Activated naive CD4-positive, alpha-beta T cell treated with anti-CD3 and anti-CD28 coated beads for 36 hours (primary cell): ENCODE data around the gene ARHGAP4. TPM values are rescaled to one million over a fixed set of nuclear protein-coding genes. Genes with fewer than 3 reads are reported as not detected.

ENCODE experiments used
- CTCF ChIA-PET: fragments of 350-600 bp; sonication (Branson Sonifier 250); formaldehyde crosslinking; loops from one replicate; lab custom pipeline; 2021; ENCODE audit warnings: antibody characterized with exemption; lab: Charles Lee
- DNase-seq: peaks from one replicate; pipeline ENCODE4 v3.0.0-alpha.2; 2020
- H3K27ac Mint-ChIP-seq: one replicate; pipeline ENCODE4 v1.8.0; 2021; ENCODE audit warnings: mild to moderate bottlenecking, mixed read lengths
- H3K27me3 Mint-ChIP-seq: one replicate; pipeline ENCODE4 v1.8.0; 2021; ENCODE audit warnings: low read depth, mixed read lengths
- H3K36me3 Mint-ChIP-seq: one replicate; pipeline ENCODE4 v1.8.0; 2021; ENCODE audit warnings: low read depth, mixed read lengths
- H3K4me1 Mint-ChIP-seq: one replicate; pipeline ENCODE4 v1.8.0; 2021; ENCODE audit warnings: low read depth, mixed read lengths
- H3K4me3 Mint-ChIP-seq: one replicate; pipeline ENCODE4 v1.8.0; 2021; ENCODE audit warnings: mild to moderate bottlenecking, moderate library complexity, mixed read lengths
- H3K9me3 Mint-ChIP-seq: one replicate; pipeline ENCODE4 v1.8.0; 2021; ENCODE audit warnings: mixed read lengths
- intact Hi-C: fragments of 100-400 bp; cut with micrococcal nuclease; formaldehyde crosslinking; loops from one replicate; pipeline ENCODE4 v1.15.1; 2023
- total RNA-seq, 2 experiments: library from RNA; stranded (reverse); gene quantifications; one replicate each; pipeline ENCODE4 v1.2.3, GENCODE V29; 2021

ARHGAP4 gene
- total RNA-seq, 2 experiments from 2014 or later: 154 to 161 TPM

DNA sequence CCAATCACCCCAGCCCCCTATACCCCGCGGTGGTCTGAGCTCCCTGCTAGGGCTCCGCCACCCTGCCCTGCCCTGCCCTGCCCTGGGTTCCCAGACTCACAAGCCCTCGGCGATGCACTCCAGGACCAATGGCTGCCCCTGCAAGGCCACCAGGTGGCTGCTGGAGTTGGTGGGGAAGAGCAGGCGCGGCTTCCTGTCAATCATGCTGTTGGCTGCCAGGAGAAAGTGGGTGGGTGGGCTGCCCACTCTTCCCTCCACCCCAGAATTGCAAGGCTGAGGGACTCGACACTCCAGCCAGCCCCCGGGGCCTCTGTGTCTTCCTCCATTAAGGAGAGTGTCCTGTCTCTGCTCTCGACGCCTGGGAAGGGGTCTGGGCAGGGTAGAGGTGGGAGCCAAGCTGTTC lies 55.8 kb downstream of the ARHGAP4 start:
- Mint-ChIP-seq H3K27ac (no peak overlapping the region), H3K9me3 (no peaks in the 10 kb centered on the region), H3K4me3 (no peak overlapping the region), H3K27me3 (no peaks in the 10 kb centered on the region), H3K36me3 (no peaks in the 10 kb centered on the region), H3K4me1 (no peaks in the 10 kb centered on the region)
- CTCF ChIA-PET: no interaction called here
- intact Hi-C loops: no loop called here
- DNase-seq: no peak

GRCh38 chrX:153869473-153870287 lies 56.4 kb downstream of the ARHGAP4 start:
- H3K27ac Mint-ChIP-seq: no peak overlapping the region
- intact Hi-C loops: no loop called here
- no peaks in the 10 kb centered on the region for H3K36me3 Mint-ChIP-seq
- H3K4me1 Mint-ChIP-seq: no peaks in the 10 kb centered on the region
- no peak overlapping the region for H3K4me3 Mint-ChIP-seq
- CTCF ChIA-PET: interaction anchor here (0.5 kb wide), 1 partner anchor 75 kb away, joined by 3 read pairs; no protein-coding TSS in a partner anchor
- no peaks in the 10 kb centered on the region for H3K27me3 Mint-ChIP-seq
- no peak for DNase-seq
- no peaks in the 10 kb centered on the region for H3K9me3 Mint-ChIP-seq

DNA sequence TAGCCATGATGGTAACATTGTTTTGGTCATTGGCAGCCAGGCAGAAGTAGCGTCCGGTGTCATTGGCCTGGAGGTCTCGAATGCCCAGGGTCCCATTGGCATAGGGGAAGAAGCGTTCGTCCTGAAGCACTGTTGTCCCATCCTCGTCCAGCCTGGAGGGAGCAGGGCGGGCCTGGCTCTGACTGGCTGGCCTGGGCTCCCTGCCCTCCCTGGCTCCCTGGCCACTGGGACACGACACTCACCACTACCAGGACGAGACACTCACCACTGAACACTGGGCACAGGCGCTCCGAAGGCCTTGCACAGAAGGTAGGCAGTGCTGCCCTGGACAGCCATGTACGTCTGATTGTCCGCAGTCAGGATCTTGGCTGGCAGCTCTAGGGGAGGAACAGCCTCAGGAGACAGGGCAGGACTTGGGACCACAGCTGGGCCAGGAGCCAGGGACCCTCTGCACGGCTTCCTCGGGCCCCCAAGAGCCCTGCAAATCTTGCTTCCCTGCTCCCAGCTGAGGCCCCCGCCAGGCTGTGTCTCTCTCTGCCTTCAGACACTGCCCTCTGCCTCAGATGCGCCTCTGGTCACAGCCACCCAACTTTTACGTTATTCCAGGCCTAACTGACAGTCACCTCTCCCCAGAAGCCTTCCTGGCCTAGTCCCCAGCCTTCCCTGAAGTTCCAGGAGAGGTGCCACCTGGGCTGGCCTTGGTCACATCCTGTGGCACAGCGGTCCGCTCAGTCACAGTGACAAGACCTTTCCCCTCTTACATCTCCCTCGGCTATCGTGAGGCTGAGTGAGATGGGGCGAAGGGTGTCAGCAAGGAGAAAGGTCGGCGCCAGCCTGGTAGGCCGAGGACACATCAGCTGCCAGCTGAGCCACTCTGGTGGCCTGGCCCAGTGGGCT lies 57.2 kb downstream of the ARHGAP4 start:
- CTCF ChIA-PET: interaction anchor here (0.5 kb wide), 1 partner anchor 76 kb away, joined by 3 read pairs; no protein-coding TSS in a partner anchor
- no peak for DNase-seq
- no peaks in the 10 kb centered on the region for H3K4me1 Mint-ChIP-seq

GRCh38 chrX:153867671-153868070 lies 58.4 kb downstream of the ARHGAP4 start:
- Mint-ChIP-seq H3K36me3 (no peaks in the 10 kb centered on the region), H3K27me3 (no peaks in the 10 kb centered on the region), H3K4me1 (no peaks in the 10 kb centered on the region), H3K27ac (no peak overlapping the region), H3K4me3 (no peak overlapping the region), H3K9me3 (no peaks in the 10 kb centered on the region)
- intact Hi-C loops: no loop called here
- CTCF ChIA-PET: interaction anchor here (0.6 kb wide), 1 partner anchor 33 kb away, joined by 3 read pairs; no protein-coding TSS in a partner anchor
- DNase-seq: no peak

More for the DNA sequence above, 57.2 kb downstream of the ARHGAP4 start:
- Mint-ChIP-seq H3K4me3 (no peak overlapping the region), H3K9me3 (no peaks in the 10 kb centered on the region), H3K27ac (no peak overlapping the region), H3K27me3 (no peaks in the 10 kb centered on the region), H3K36me3 (no peaks in the 10 kb centered on the region)
- intact Hi-C loops: no loop called here

GRCh38 chrX:153867139-153867538 lies 58.9 kb downstream of the ARHGAP4 start:
- no peak overlapping the region for H3K4me3 Mint-ChIP-seq
- intact Hi-C loops: no loop called here
- no peaks in the 10 kb centered on the region for H3K27me3 Mint-ChIP-seq
- DNase-seq: no peak
- no peaks in the 10 kb centered on the region for H3K4me1 Mint-ChIP-seq
- H3K36me3 Mint-ChIP-seq: no peaks in the 10 kb centered on the region
- H3K9me3 Mint-ChIP-seq: no peaks in the 10 kb centered on the region
- CTCF ChIA-PET: interaction anchor here (0.6 kb wide), 1 partner anchor 34 kb away, joined by 3 read pairs; no protein-coding TSS in a partner anchor
- no peak overlapping the region for H3K27ac Mint-ChIP-seq

GRCh38 chrX:153866302-153867019 lies 59.6 kb downstream of the ARHGAP4 start:
- no peak for DNase-seq
- Mint-ChIP-seq H3K4me1 (no peaks in the 10 kb centered on the region), H3K4me3 (no peak overlapping the region), H3K36me3 (no peaks in the 10 kb centered on the region), H3K27me3 (no peaks in the 10 kb centered on the region), H3K9me3 (no peaks in the 10 kb centered on the region), H3K27ac (no peak overlapping the region)
- CTCF ChIA-PET: interaction anchor here (0.6 kb wide), 1 partner anchor 33 kb away, joined by 3 read pairs; no protein-coding TSS in a partner anchor
- intact Hi-C loops: no loop called here

GRCh38 chrX:153865685-153866084 lies 60.4 kb downstream of the ARHGAP4 start:
- CTCF ChIA-PET: no interaction called here
- no peaks in the 10 kb centered on the region for H3K27me3 Mint-ChIP-seq
- no peaks in the 10 kb centered on the region for H3K4me1 Mint-ChIP-seq
- intact Hi-C loops: no loop called here
- H3K36me3 Mint-ChIP-seq: no peaks in the 10 kb centered on the region
- no peak overlapping the region for H3K27ac Mint-ChIP-seq
- H3K4me3 Mint-ChIP-seq: no peak overlapping the region
- no peaks in the 10 kb centered on the region for H3K9me3 Mint-ChIP-seq
- no peak for DNase-seq

GRCh38 chrX:153865321-153865580 lies 60.8 kb downstream of the ARHGAP4 start:
- no peaks in the 10 kb centered on the region for H3K27me3 Mint-ChIP-seq
- intact Hi-C loops: no loop called here
- no peaks in the 10 kb centered on the region for H3K36me3 Mint-ChIP-seq
- no peak for DNase-seq
- CTCF ChIA-PET: no interaction called here
- H3K4me1 Mint-ChIP-seq: no peaks in the 10 kb centered on the region
- H3K27ac Mint-ChIP-seq: no peak overlapping the region
- H3K4me3 Mint-ChIP-seq: no peak overlapping the region
- no peaks in the 10 kb centered on the region for H3K9me3 Mint-ChIP-seq

- no peak overlapping the region for H3K4me3 Mint-ChIP-seq
- intact Hi-C loops: no loop called here
- CTCF ChIA-PET: no interaction called here
- no peaks in the 10 kb centered on the region for H3K27me3 Mint-ChIP-seq
- H3K36me3 Mint-ChIP-seq: no peaks in the 10 kb centered on the region
- no peaks in the 10 kb centered on the region for H3K9me3 Mint-ChIP-seq
- DNase-seq: no peak
- H3K27ac Mint-ChIP-seq: no peak overlapping the region
- H3K4me1 Mint-ChIP-seq: no peaks in the 10 kb centered on the region
These were observed 61.3 kb downstream of the ARHGAP4 start for GRCh38 chrX:153864561-153865320.

DNA sequence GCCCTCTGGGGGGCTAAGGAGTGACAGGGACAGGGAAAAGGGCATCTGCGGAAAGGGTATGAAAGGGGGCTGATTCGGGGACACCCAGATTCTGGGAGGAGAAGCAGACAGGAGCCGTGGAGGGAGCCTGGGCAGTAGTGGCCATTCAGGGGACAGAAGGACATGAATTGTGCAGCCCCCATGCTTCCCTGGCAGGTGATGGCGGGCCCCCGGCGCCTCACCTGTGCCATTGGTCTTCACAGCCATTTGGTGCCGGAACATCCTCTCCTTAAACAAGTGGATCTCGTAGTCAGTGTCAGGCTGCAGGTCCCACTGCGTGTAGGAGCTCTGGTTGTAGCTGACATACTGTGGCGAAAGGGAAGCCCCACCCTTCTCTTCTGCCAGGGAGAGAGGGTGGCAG lies 62.0 kb downstream of the ARHGAP4 start:
- Mint-ChIP-seq H3K4me1 (no peaks in the 10 kb centered on the region), H3K27me3 (no peaks in the 10 kb centered on the region), H3K27ac (no peak overlapping the region), H3K9me3 (no peaks in the 10 kb centered on the region), H3K4me3 (no peak overlapping the region), H3K36me3 (no peaks in the 10 kb centered on the region)
- DNase-seq: no peak
- CTCF ChIA-PET: no interaction called here
- intact Hi-C loops: no loop called here

DNA sequence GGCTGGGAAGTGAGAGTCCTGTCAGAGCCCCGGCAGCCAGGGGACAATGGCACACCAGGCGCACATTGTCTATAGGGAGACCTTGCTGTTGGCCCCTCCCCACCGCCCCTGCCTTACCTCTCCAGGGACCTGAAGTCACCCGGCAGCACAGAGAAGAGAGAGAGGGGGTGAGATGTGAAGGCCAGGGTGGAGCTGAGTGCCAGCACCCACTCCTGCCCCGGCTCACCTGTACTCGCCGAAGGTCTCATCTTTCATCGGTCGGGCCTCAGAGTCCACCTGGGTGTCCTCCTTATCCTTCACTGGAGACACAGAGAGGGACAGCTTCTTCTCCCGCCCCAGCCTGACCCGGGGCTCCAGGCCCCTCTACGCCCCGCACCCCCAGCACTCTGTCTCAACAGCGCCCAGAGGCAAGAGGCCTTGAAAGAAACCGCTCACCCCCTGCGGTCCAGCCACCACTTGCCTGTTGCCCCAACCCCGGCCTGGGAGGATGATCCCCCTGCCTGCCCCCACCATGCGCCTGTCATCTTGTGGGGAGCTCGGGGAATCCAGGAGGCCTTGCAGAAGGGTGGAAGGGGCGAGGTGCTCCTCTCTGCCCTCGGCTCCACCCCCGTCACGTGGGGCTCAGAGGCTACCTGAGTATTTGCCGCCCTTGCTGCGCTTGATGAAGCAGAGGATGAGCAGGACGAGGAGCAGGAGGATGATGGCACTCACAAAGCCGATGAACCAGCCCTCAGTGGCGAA lies 62.6 kb downstream of the ARHGAP4 start:
- no peak overlapping the region for H3K27ac Mint-ChIP-seq
- no peaks in the 10 kb centered on the region for H3K4me1 Mint-ChIP-seq
- no peak for DNase-seq
- no peaks in the 10 kb centered on the region for H3K27me3 Mint-ChIP-seq
- H3K36me3 Mint-ChIP-seq: no peaks in the 10 kb centered on the region
- H3K9me3 Mint-ChIP-seq: no peaks in the 10 kb centered on the region
- intact Hi-C loops: no loop called here
- H3K4me3 Mint-ChIP-seq: no peak overlapping the region
- CTCF ChIA-PET: interaction anchor here (1.1 kb wide), 1 partner anchor 45 kb away, joined by 3 read pairs; no protein-coding TSS in a partner anchor
